Measurements from ENCODE around the gene CH25H. TPM values are rescaled to one million over a fixed set of nuclear protein-coding genes. Genes with fewer than 3 reads are reported as not detected.

Gene CH25H
- total RNA-seq, 1 donor from 2014 or later, result not detected

DNA sequence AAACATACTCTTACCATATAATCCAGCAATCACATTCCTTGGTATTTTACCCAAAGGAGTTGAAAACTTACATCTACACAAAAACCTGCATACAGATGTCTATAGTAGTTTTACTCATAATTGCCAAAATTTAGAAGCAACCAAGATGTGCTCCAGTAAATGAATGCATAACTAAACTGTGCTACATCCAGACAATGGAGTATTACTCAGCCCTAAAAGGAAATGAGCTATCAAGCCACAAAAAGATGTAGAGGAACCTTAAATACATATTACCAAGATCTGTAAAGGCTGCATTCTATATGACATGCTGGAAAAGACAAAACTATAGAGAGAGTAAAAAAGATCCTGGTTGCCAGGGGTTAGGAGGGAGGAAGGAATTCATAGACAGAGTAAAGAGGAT is 21.8 kb upstream of the CH25H start:
- Mint-ChIP-seq H3K27ac (ENCODE audit: unreplicated experiment) (no peak overlapping the region), H3K27me3 (ENCODE audit: low read depth) (no peaks in the 10 kb centered on the region), H3K36me3 (ENCODE audit: low read depth) (peaks cover 5% of the 10 kb centered on the region), H3K4me3 (ENCODE audit: unreplicated experiment) (no peak overlapping the region), H3K4me1 (ENCODE audit: low read depth) (no peaks in the 10 kb centered on the region), H3K9me3 (ENCODE audit: low read depth) (no peaks in the 10 kb centered on the region)
- DNase-seq (ENCODE audit: low spot score), result no peak
- no peak for TF ChIP-seq CTCF (IDR thresholded peaks at IDR 0.05)

GRCh38 chr10:89228146-89228545 is 21.0 kb upstream of the CH25H start:
- no peak for TF ChIP-seq CTCF (IDR thresholded peaks at IDR 0.05)
- Mint-ChIP-seq H3K27ac (ENCODE audit: unreplicated experiment) (no peak overlapping the region), H3K27me3 (ENCODE audit: low read depth) (no peaks in the 10 kb centered on the region), H3K4me3 (ENCODE audit: unreplicated experiment) (no peak overlapping the region), H3K36me3 (ENCODE audit: low read depth) (peaks cover 5% of the 10 kb centered on the region), H3K9me3 (ENCODE audit: low read depth) (no peaks in the 10 kb centered on the region), H3K4me1 (ENCODE audit: low read depth) (no peaks in the 10 kb centered on the region)
- DNase-seq (ENCODE audit: low spot score), result no peak

DNA sequence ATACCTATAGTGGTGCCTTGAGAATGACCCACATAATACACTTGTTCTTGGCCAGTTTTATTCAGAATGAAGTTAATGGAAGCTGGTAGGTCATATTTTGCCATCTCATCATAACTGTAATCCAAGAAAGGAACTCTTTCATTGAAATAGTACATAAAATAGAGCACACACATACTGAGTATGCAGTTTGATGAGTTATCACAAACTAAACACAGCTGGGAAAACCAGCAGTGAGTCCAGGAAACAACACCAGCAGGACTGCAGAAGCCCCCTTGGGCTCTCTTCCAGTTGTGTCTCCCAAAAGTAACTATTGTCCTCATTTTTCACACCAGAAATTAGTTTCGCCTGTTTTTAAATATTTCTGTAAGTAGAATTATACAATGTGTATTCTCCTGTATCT is 19.8 kb upstream of the CH25H start:
- DNase-seq (ENCODE audit: low spot score), result no peak
- Mint-ChIP-seq H3K9me3 (ENCODE audit: low read depth) (no peaks in the 10 kb centered on the region), H3K4me1 (ENCODE audit: low read depth) (no peaks in the 10 kb centered on the region), H3K4me3 (ENCODE audit: unreplicated experiment) (no peak overlapping the region), H3K27me3 (ENCODE audit: low read depth) (no peaks in the 10 kb centered on the region), H3K27ac (ENCODE audit: unreplicated experiment) (no peak overlapping the region), H3K36me3 (ENCODE audit: low read depth) (peaks cover 5% of the 10 kb centered on the region)
- TF ChIP-seq CTCF (IDR thresholded peaks at IDR 0.05), result no peak

- no peak for DNase-seq (ENCODE audit: low spot score)
- no peaks in the 10 kb centered on the region for H3K27me3 Mint-ChIP-seq (ENCODE audit: low read depth)
- H3K27ac Mint-ChIP-seq (ENCODE audit: unreplicated experiment), result no peak overlapping the region
- H3K4me1 Mint-ChIP-seq (ENCODE audit: low read depth), result no peaks in the 10 kb centered on the region
- peaks cover 5% of the 10 kb centered on the region for H3K36me3 Mint-ChIP-seq (ENCODE audit: low read depth)
- H3K4me3 Mint-ChIP-seq (ENCODE audit: unreplicated experiment), result no peak overlapping the region
- TF ChIP-seq CTCF (IDR thresholded peaks at IDR 0.05), result no peak
- H3K9me3 Mint-ChIP-seq (ENCODE audit: low read depth), result no peaks in the 10 kb centered on the region
Observed at GRCh38 chr10:89224739-89225443, 17.8 kb upstream of the CH25H start.

GRCh38 chr10:89221919-89222318 is 14.8 kb upstream of the CH25H start:
- Mint-ChIP-seq H3K4me3 (ENCODE audit: unreplicated experiment) (no peak overlapping the region), H3K27ac (ENCODE audit: unreplicated experiment) (no peak overlapping the region), H3K9me3 (ENCODE audit: low read depth) (no peaks in the 10 kb centered on the region), H3K36me3 (ENCODE audit: low read depth) (peaks cover 2% of the 10 kb centered on the region), H3K27me3 (ENCODE audit: low read depth) (no peaks in the 10 kb centered on the region), H3K4me1 (ENCODE audit: low read depth) (peaks cover 8% of the 10 kb centered on the region)
- DNase-seq (ENCODE audit: low spot score), result no peak
- no peak for TF ChIP-seq CTCF (IDR thresholded peaks at IDR 0.05)
